ENCODE measurements around the gene TTC7B.

Gene TTC7B

GRCh38 chr14:90571149-90571947, 244.9 kb downstream of the TTC7B start:
- Histone ChIP-seq H3K4me1 (ENCODE audit: control insufficient read depth, insufficient read depth, low read length) (peaks cover 12% of the 10 kb centered on the region), H3K4me3 (ENCODE audit: low read depth, low read length) (no peak overlapping the region), H3K9ac (ENCODE audit: low read depth, low read length) (no peak overlapping the region), H3K9me3 (ENCODE audit: control insufficient read depth, insufficient read depth, low read length) (no peaks in the 10 kb centered on the region), H3K36me3 (ENCODE audit: control insufficient read depth, insufficient read depth, low read length) (no peaks in the 10 kb centered on the region), H3K27me3 (ENCODE audit: control insufficient read depth, insufficient read depth, low read length) (no peaks in the 10 kb centered on the region)

DNA sequence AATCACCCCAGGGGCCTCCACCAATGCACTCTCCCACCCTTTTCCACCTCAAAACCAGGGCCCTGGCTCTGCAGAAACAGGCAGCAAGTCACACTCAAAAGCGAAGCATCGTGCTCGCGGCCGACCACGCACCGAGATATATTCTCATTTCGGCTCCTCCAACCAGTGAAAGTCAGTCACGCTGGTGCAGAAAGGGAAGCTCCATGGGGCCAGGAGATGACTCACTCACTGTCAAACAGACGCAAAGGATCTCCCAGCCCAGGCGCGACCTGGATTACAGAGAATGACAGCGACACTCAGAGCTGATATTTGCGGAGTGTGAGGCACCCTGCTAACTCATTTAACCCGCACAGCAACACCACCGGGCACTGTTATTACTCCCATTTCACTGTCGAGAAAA, 245.8 kb downstream of the TTC7B start:
- Histone ChIP-seq H3K9me3 (ENCODE audit: control insufficient read depth, insufficient read depth, low read length) (no peaks in the 10 kb centered on the region), H3K4me3 (ENCODE audit: low read depth, low read length) (no peak overlapping the region), H3K36me3 (ENCODE audit: control insufficient read depth, insufficient read depth, low read length) (no peaks in the 10 kb centered on the region), H3K4me1 (ENCODE audit: control insufficient read depth, insufficient read depth, low read length) (peaks cover 12% of the 10 kb centered on the region), H3K27me3 (ENCODE audit: control insufficient read depth, insufficient read depth, low read length) (no peaks in the 10 kb centered on the region), H3K9ac (ENCODE audit: low read depth, low read length) (no peak overlapping the region)

GRCh38 chr14:90569606-90570387, 246.4 kb downstream of the TTC7B start:
- no peak overlapping the region for H3K4me3 ChIP-seq (ENCODE audit: low read depth, low read length)
- no peaks in the 10 kb centered on the region for H3K36me3 ChIP-seq (ENCODE audit: control insufficient read depth, insufficient read depth, low read length)
- H3K4me1 ChIP-seq (ENCODE audit: control insufficient read depth, insufficient read depth, low read length): peaks cover 11% of the 10 kb centered on the region
- H3K27me3 ChIP-seq (ENCODE audit: control insufficient read depth, insufficient read depth, low read length): no peaks in the 10 kb centered on the region
- no peaks in the 10 kb centered on the region for H3K9me3 ChIP-seq (ENCODE audit: control insufficient read depth, insufficient read depth, low read length)
- no peak overlapping the region for H3K9ac ChIP-seq (ENCODE audit: low read depth, low read length)

- no peaks in the 10 kb centered on the region for H3K9me3 ChIP-seq (ENCODE audit: control insufficient read depth, insufficient read depth, low read length)
- H3K36me3 ChIP-seq (ENCODE audit: control insufficient read depth, insufficient read depth, low read length): no peaks in the 10 kb centered on the region
- no peaks in the 10 kb centered on the region for H3K27me3 ChIP-seq (ENCODE audit: control insufficient read depth, insufficient read depth, low read length)
- peaks cover 11% of the 10 kb centered on the region for H3K4me1 ChIP-seq (ENCODE audit: control insufficient read depth, insufficient read depth, low read length)
- H3K4me3 ChIP-seq (ENCODE audit: low read depth, low read length): no peak overlapping the region
- H3K9ac ChIP-seq (ENCODE audit: low read depth, low read length): no peak overlapping the region
Observed at GRCh38 chr14:90569201-90569600, 247.0 kb downstream of the TTC7B start.

DNA sequence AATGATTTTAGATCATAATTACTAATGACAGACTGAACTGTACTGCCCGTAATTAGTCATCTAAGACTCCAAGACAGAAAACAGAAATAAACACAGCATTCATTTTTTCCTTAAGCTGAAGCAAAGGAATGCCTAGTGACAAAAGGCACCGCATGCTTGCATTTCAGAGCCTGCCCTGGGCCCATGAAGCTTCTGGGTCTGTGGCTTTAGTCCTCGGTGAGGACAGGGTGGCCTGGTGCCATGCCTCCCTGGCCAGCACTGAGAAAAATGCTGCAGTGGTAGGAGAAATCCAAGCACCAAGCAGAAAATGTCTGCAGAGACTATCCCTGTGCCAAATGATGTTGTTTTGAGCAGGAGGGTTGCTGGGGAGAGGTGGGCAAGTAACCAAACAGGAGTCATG, 247.8 kb downstream of the TTC7B start:
- Histone ChIP-seq H3K4me1 (ENCODE audit: control insufficient read depth, insufficient read depth, low read length) (peaks cover 11% of the 10 kb centered on the region), H3K36me3 (ENCODE audit: control insufficient read depth, insufficient read depth, low read length) (no peaks in the 10 kb centered on the region), H3K4me3 (ENCODE audit: low read depth, low read length) (no peak overlapping the region), H3K9ac (ENCODE audit: low read depth, low read length) (no peak overlapping the region), H3K9me3 (ENCODE audit: control insufficient read depth, insufficient read depth, low read length) (no peaks in the 10 kb centered on the region), H3K27me3 (ENCODE audit: control insufficient read depth, insufficient read depth, low read length) (no peaks in the 10 kb centered on the region)

DNA sequence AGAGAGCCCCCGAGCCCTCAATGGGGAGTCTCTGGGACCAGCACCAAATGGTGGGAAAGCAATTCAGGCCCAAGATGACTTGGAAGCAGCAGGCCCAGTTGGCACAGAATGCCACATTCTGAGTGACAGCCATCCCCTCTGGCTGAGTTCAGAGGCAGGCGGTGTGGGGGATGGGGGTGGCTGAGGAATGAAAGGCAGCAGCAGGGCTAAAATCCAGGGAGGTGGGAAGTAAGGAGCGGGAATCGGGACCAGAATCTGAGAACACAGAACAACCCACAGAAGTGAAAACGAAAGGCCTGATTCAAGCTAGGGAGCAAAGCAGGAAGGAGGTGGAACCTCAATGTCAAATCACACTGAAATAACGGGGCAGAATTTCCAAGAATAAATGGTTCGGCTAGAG, 248.2 kb downstream of the TTC7B start:
- no peak overlapping the region for H3K9ac ChIP-seq (ENCODE audit: low read depth, low read length)
- H3K4me3 ChIP-seq (ENCODE audit: low read depth, low read length): no peak overlapping the region
- H3K9me3 ChIP-seq (ENCODE audit: control insufficient read depth, insufficient read depth, low read length): no peaks in the 10 kb centered on the region
- no peaks in the 10 kb centered on the region for H3K36me3 ChIP-seq (ENCODE audit: control insufficient read depth, insufficient read depth, low read length)
- no peaks in the 10 kb centered on the region for H3K27me3 ChIP-seq (ENCODE audit: control insufficient read depth, insufficient read depth, low read length)
- H3K4me1 ChIP-seq (ENCODE audit: control insufficient read depth, insufficient read depth, low read length): peaks cover 11% of the 10 kb centered on the region

GRCh38 chr14:90567191-90567590, 249.0 kb downstream of the TTC7B start:
- Histone ChIP-seq H3K27me3 (ENCODE audit: control insufficient read depth, insufficient read depth, low read length) (no peaks in the 10 kb centered on the region), H3K4me1 (ENCODE audit: control insufficient read depth, insufficient read depth, low read length) (peaks cover 11% of the 10 kb centered on the region), H3K9me3 (ENCODE audit: control insufficient read depth, insufficient read depth, low read length) (no peaks in the 10 kb centered on the region), H3K9ac (ENCODE audit: low read depth, low read length) (no peak overlapping the region), H3K4me3 (ENCODE audit: low read depth, low read length) (no peak overlapping the region), H3K36me3 (ENCODE audit: control insufficient read depth, insufficient read depth, low read length) (no peaks in the 10 kb centered on the region)

DNA sequence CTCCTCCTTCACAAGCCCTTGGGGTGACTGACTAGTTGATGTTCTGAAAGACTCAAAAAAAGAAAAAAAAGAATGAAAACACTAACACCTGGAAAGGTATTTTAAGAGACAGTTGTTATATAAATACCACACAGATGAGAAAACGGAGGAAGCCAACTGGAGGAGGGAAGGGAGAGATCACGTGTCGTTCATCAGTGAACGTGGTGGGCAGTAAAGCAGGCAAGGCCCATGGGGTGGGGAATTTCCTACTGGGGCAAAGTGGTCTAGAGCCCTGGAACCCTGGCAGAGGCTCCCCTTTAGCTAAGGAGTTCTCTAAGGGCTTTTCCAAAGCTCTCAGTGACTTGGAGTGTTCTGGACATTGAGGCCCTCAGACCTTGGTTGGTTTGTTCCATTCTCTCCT, 249.7 kb downstream of the TTC7B start:
- Histone ChIP-seq H3K27me3 (ENCODE audit: control insufficient read depth, insufficient read depth, low read length) (no peaks in the 10 kb centered on the region), H3K9me3 (ENCODE audit: control insufficient read depth, insufficient read depth, low read length) (no peaks in the 10 kb centered on the region), H3K9ac (ENCODE audit: low read depth, low read length) (no peak overlapping the region), H3K4me3 (ENCODE audit: low read depth, low read length) (no peak overlapping the region), H3K4me1 (ENCODE audit: control insufficient read depth, insufficient read depth, low read length) (peaks cover 11% of the 10 kb centered on the region), H3K36me3 (ENCODE audit: control insufficient read depth, insufficient read depth, low read length) (no peaks in the 10 kb centered on the region)

DNA sequence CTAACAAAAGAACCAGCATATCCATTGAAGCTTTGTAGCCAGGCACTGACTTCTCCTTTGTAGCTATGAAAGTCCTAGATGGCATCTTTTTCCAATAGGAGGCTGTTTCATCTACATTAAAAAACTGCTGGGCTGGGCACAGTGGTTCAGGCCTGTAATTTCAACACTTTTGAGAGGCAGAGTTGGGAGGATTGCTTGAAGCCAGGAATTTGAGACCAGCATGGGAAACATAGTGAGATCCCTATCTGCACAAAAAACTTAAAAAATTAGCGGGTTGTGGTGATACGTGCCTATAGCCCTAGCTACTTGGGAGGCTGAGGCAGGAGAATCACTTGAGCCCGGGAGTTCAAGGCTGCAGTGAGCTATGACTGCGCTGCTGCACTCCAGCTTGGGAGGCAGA, 251.7 kb downstream of the TTC7B start:
- Histone ChIP-seq H3K27me3 (ENCODE audit: control insufficient read depth, insufficient read depth, low read length) (no peaks in the 10 kb centered on the region), H3K9me3 (ENCODE audit: control insufficient read depth, insufficient read depth, low read length) (no peaks in the 10 kb centered on the region), H3K9ac (ENCODE audit: low read depth, low read length) (no peak overlapping the region), H3K4me3 (ENCODE audit: low read depth, low read length) (no peak overlapping the region), H3K36me3 (ENCODE audit: control insufficient read depth, insufficient read depth, low read length) (no peaks in the 10 kb centered on the region), H3K4me1 (ENCODE audit: control insufficient read depth, insufficient read depth, low read length) (peaks cover 11% of the 10 kb centered on the region)

GRCh38 chr14:90562652-90563051, 253.6 kb downstream of the TTC7B start:
- no peaks in the 10 kb centered on the region for H3K27me3 ChIP-seq (ENCODE audit: control insufficient read depth, insufficient read depth, low read length)
- H3K4me1 ChIP-seq (ENCODE audit: control insufficient read depth, insufficient read depth, low read length): peaks cover 3% of the 10 kb centered on the region

GRCh38 chr14:90561920-90562319, 254.3 kb downstream of the TTC7B start:
- Histone ChIP-seq H3K27me3 (ENCODE audit: control insufficient read depth, insufficient read depth, low read length) (no peaks in the 10 kb centered on the region), H3K9me3 (ENCODE audit: control insufficient read depth, insufficient read depth, low read length) (no peaks in the 10 kb centered on the region), H3K4me1 (ENCODE audit: control insufficient read depth, insufficient read depth, low read length) (peaks cover under 1% of the 10 kb centered on the region), H3K4me3 (ENCODE audit: low read depth, low read length) (no peak overlapping the region), H3K36me3 (ENCODE audit: control insufficient read depth, insufficient read depth, low read length) (no peaks in the 10 kb centered on the region), H3K9ac (ENCODE audit: low read depth, low read length) (no peak overlapping the region)

More at GRCh38 chr14:90562652-90563051, 253.6 kb downstream of the TTC7B start:
- Histone ChIP-seq H3K36me3 (ENCODE audit: control insufficient read depth, insufficient read depth, low read length) (no peaks in the 10 kb centered on the region), H3K9ac (ENCODE audit: low read depth, low read length) (no peak overlapping the region), H3K4me3 (ENCODE audit: low read depth, low read length) (no peak overlapping the region), H3K9me3 (ENCODE audit: control insufficient read depth, insufficient read depth, low read length) (no peaks in the 10 kb centered on the region)

GRCh38 chr14:90560991-90561390, 255.2 kb downstream of the TTC7B start:
- Histone ChIP-seq H3K36me3 (ENCODE audit: control insufficient read depth, insufficient read depth, low read length) (no peaks in the 10 kb centered on the region), H3K4me1 (ENCODE audit: control insufficient read depth, insufficient read depth, low read length) (peaks cover 6% of the 10 kb centered on the region), H3K9me3 (ENCODE audit: control insufficient read depth, insufficient read depth, low read length) (no peaks in the 10 kb centered on the region), H3K4me3 (ENCODE audit: low read depth, low read length) (no peak overlapping the region), H3K27me3 (ENCODE audit: control insufficient read depth, insufficient read depth, low read length) (no peaks in the 10 kb centered on the region), H3K9ac (ENCODE audit: low read depth, low read length) (no peak overlapping the region)
